ENCODE data around the gene RASGRP4. TPM values are rescaled to one million over a fixed set of nuclear protein-coding genes. Genes with fewer than 3 reads are reported as not detected.
"Not testable (repeated sequence)": the region's sequence is repeated elsewhere in the genome, so short reads cannot be mapped to it uniquely, and the experiment has no call there.

RASGRP4 gene
- polyA plus RNA-seq, 1 donor, result 2.3 TPM

DNA sequence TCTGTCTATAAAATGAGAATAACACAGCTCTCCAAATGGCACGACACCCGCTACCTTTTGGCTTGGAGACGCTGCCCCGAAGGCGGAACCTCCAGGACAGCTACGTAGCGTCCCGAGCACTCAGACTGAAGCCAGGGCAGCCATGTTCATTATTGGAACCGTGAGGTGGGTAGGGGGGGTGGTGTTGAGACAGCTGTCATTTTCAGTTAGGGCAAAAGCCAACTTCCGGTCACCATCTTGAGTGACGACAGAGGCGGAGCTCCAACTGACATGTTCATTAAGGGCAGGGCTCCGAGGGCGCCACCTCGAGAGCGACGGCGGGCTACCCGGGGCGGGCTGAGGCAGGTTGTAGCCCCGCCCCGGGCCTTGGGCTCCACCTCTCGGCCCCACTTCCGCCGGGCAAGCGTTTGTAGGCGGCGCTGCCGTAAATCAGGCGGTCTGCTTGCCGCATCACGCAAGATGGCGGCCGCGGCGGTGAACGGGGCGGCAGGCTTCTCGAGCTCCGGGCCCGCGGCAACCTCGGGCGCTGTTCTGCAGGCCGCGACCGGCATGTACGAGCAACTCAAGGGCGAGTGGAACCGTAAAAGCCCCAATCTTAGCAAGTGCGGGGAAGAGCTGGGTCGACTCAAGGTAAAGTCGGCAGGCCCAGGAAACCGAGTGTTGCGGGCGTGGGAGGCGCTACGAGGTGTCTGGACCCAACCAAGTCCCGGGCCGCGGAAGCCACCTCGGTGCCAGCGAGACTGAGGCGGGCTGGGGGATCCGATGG, 51.5 kb downstream of the RASGRP4 start, which contains the start of gene PSMD8:
TSS of gene PSMD8 (plus strand) at position 240 of the 766 bp plus-strand sequence. CDS start at position 271, 31 bp downstream.
- peak; percentile 98 for DNase-seq (ENCODE audit: low read depth)

- DNase-seq (ENCODE audit: low read depth), result no peak
Measured at GRCh38 chr19:38373907-38374331, 52.1 kb downstream of the RASGRP4 start.

- no peak for DNase-seq (ENCODE audit: low read depth)
Measured at GRCh38 chr19:38371081-38371480, 54.9 kb downstream of the RASGRP4 start.

GRCh38 chr19:38370299-38370698, 55.7 kb downstream of the RASGRP4 start:
- no peak for DNase-seq (ENCODE audit: low read depth)

GRCh38 chr19:38369584-38369983, 56.4 kb downstream of the RASGRP4 start:
- no peak for DNase-seq (ENCODE audit: low read depth)

DNA sequence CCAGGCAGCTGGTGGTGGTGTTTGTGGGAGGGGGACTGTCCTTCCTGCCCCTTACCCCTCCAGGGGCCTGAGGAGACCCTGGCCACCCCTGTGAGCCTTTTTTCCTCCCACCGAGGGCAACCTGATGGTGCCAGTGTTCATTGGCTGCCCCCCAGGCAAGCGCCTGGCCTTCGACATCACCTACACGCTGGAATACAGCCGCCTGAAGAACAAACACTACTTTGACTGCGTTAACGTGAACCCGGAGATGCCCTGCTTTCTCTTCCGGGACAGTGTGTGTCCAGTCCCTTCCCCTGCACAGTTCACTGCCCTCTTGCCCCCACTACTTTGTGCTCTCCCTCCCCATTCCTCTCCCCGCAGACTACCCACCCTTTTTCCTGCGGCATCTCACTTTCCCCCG, 59.0 kb downstream of the RASGRP4 start:
- no peak for DNase-seq (ENCODE audit: low read depth)

DNA sequence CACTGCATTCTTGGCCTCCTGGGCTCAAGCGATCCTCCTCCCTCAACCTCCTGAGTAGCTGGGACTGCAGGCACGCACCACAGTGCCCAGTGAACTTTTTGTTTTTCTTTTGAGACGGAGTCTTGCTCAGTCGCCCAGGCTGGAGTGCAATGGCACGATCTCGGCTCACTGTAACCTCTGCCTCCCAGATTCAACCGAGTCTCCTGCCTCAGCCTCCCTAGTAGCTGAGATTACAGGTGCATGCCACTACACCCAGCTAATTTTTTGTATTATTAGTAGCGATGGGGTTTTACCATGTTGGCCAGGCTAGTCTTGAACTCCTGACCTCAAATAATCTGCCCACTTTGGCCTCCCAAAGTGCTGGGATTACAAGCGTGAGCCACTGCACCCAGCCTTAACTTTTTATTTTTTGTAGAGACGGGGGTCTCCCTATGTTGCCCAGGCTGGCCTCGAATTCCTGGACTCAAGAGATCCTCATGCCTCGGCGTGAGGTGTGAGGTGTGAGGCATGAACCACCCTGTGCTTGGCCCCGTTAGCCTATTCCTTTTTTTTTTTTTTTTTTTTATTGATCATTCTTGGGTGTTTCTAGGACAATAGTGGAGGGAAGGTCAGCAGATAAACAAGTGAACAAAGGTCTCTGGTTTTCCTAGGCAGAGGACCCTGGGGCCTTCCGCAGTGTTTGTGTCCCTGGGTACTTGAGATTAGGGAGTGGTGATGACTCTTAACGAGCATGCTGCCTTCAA, 62.9 kb downstream of the RASGRP4 start:
- DNase-seq (ENCODE audit: low read depth), result not testable (repeated sequence)

DNA sequence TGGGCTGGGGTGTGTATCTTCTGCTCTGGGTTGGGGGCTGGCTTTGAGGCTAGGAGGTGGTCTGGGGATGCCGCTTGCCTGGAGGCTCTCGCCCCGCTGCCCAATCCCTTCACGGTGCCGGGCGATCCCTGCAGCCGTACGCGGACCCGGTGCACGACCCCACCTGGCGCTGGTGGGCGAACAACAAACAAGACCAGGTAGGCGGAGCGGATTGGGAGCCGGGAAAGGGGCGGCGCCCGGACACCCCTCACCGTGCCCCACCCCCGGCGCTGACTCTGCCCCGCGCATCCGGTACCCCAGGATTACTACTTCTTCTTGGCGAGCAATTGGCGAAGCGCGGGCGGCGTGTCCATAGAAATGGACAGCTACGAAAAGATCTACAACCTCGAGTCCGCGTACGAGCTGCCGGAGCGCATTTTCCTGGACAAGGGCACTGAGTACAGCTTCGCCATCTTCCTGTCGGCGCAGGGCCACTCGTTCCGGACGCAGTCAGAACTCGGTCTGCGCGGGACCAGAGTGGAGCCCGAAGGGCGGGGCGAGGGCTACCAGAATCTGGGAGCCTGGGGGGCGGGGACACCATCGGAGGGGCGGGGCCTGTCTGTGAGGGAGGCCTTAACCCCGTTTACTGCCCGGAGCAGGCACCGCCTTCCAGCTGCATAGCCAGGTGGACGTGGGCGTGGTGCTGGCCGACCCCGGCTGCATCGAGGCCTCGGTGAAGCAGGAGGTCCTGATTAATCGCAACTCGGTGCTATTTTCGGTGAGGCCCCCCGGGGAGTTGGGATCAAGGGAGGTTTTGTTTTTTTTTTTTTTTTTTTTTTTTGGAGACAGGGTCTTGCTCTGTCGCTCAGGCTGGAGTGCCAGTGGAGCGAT, 63.7 kb downstream of the RASGRP4 start:
- DNase-seq (ENCODE audit: low read depth), result no peak

- DNase-seq (ENCODE audit: low read depth), result no peak
Measured at GRCh38 chr19:38361633-38362075, 64.4 kb downstream of the RASGRP4 start.

DNA sequence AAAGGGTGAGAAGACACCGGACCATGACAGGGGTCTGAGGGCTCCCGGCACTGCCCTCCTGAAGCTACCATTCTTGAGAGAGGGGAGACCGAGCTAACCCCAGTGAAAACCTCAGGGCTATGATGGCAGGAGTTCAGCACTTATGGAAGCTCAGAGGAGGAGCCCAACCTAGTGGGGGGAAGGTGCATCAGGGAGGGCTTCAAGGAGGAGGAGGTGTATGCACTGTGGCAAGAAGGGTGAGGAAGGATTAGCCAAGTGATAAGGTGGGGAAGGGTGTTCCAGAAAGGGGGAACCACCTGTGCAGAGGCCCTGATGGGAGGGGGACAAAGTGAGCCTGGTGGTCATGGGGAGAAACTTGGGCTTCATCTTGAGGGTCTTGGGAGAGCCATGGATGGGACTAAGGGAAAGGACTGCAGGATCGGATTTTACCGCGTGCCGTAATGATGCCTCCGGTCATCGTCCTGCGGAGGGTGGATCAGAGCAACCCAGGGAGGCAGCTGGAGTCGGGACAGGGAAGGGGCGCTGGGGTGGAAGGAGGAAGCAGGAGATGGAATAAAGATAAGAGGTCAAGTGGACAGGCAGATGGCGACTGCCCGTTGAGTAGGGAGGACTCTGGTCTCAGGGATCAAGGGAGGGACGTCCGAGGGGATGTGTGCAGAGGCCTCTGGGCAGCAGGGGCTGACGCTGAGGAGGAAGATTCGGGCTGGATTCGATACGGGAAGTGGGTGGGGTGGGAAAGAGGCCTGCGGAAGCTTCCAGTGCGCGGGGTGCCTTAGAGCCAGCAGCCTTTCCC, 65.0 kb downstream of the RASGRP4 start:
- no peak for DNase-seq (ENCODE audit: low read depth)

GRCh38 chr19:38360351-38360750, 65.7 kb downstream of the RASGRP4 start:
- DNase-seq (ENCODE audit: low read depth), result no peak

DNA sequence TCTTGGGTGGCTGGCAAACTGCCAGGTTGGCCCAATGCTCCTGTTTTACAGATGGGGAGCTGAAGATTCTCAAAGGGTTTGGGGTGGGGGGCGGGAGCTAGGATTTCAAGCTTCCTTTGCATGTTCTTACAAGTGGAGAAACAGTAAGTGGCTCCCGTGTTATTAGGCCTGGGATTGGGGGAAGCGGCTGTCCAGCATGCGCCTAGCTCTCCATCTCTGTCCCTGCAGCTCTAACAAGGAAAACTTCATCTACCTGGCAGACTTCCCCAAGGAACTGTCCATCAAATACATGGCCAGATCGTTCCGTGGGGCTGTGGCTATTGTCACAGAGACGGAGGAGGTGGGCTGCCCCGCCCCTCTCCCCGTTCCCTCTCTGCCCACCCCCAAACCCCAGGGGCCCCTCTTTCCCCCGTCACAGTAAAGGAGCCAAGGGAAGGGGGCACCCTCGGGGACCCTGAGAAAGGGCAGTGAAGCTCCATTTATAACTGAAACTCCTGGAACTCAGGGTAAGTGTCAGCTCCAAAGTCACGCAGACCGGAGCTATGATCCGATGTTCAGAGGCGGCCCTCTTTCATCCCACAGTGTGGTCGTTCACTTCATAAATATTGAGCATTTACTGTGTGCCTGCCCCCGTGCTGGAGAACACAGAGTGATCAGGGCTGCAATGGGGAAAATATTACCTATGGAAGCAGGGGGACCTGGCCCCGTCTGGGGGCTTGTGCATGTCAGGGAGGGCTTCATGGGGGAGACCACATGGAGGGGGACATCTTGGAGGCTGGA, 66.6 kb downstream of the RASGRP4 start:
- DNase-seq (ENCODE audit: low read depth), result no peak

Other genes starting within 250 kb of the RASGRP4 start
- gene DPF1, start 202.0 kb downstream of the RASGRP4 start, polyA plus RNA-seq (ENCODE audit: insufficient read length), result 3.7 TPM
- 13.4 TPM for gene PPP1R14A, start 169.8 kb downstream of the RASGRP4 start, polyA plus RNA-seq (ENCODE audit: insufficient read length)
- gene SPINT2, start 161.6 kb downstream of the RASGRP4 start, polyA plus RNA-seq (ENCODE audit: insufficient read length), result 4.8 TPM
- gene C19orf33, start 122.0 kb downstream of the RASGRP4 start, polyA plus RNA-seq (ENCODE audit: insufficient read length), result not detected
- gene YIF1B, start 110.3 kb downstream of the RASGRP4 start, polyA plus RNA-seq (ENCODE audit: insufficient read length), result 27.4 TPM
- 2.4 TPM for gene KCNK6, start 106.4 kb downstream of the RASGRP4 start, polyA plus RNA-seq (ENCODE audit: insufficient read length)
- gene CATSPERG, start 90.4 kb downstream of the RASGRP4 start, polyA plus RNA-seq (ENCODE audit: insufficient read length), result 3.4 TPM
- gene PSMD8, start 51.6 kb downstream of the RASGRP4 start, polyA plus RNA-seq (ENCODE audit: insufficient read length), result 117 TPM
- 0.43 TPM for gene GGN, start 38.2 kb downstream of the RASGRP4 start, polyA plus RNA-seq (ENCODE audit: insufficient read length)
- 0.59 TPM for gene SPRED3, start 37.5 kb downstream of the RASGRP4 start, polyA plus RNA-seq (ENCODE audit: insufficient read length)
- 9.5 TPM for gene FAM98C, start 23.1 kb downstream of the RASGRP4 start, polyA plus RNA-seq (ENCODE audit: insufficient read length)
- gene RYR1, start 7.5 kb upstream of the RASGRP4 start, polyA plus RNA-seq (ENCODE audit: insufficient read length), result 572 TPM
- 13.6 TPM for gene MAP4K1, start 191.7 kb upstream of the RASGRP4 start, polyA plus RNA-seq (ENCODE audit: insufficient read length)
- gene EIF3K, start 193.0 kb upstream of the RASGRP4 start, polyA plus RNA-seq (ENCODE audit: insufficient read length), result 363 TPM
- gene ACTN4, start 221.4 kb upstream of the RASGRP4 start, polyA plus RNA-seq (ENCODE audit: insufficient read length), result 177 TPM

All from forelimb muscle (tissue), 1 donor.